GM04503 (cell line): ENCODE measurements around the gene CYBRD1.
"Not testable (repeated sequence)": the region's sequence is repeated elsewhere in the genome, so short reads cannot be mapped to it uniquely, and the experiment has no call there.

ENCODE experiments used
- DNase-seq: peaks from one replicate; pipeline ENCODE4 v3.0.0-alpha.2; 2012; ENCODE audit warnings: low read depth

CYBRD1 gene

GRCh38 chr2:171515672-171516298 is 6.5 kb upstream of the CYBRD1 start:
- DNase-seq, result no peak

- no peak for DNase-seq
Measured at GRCh38 chr2:171516793-171517192, 5.5 kb upstream of the CYBRD1 start.

GRCh38 chr2:171520471-171520870 is 1.8 kb upstream of the CYBRD1 start:
- no peak for DNase-seq

GRCh38 chr2:171521361-171522051 is 768 bp upstream of the CYBRD1 start:
- DNase-seq, result no peak

- DNase-seq, result no peak
Measured at GRCh38 chr2:171522788-171523087, 464 bp downstream of the CYBRD1 start.

- DNase-seq, result no peak
Measured at GRCh38 chr2:171523088-171524017, 1.1 kb downstream of the CYBRD1 start.

GRCh38 chr2:171524018-171524401 is 1.7 kb downstream of the CYBRD1 start:
- DNase-seq, result no peak

GRCh38 chr2:171529914-171530313 is 7.6 kb downstream of the CYBRD1 start:
- DNase-seq, result no peak

GRCh38 chr2:171530378-171530777 is 8.1 kb downstream of the CYBRD1 start:
- no peak for DNase-seq

GRCh38 chr2:171530859-171531258 is 8.6 kb downstream of the CYBRD1 start:
- DNase-seq, result not testable (repeated sequence)

GRCh38 chr2:171531291-171531690 is 9.0 kb downstream of the CYBRD1 start:
- DNase-seq, result no peak

- no peak for DNase-seq
Measured at GRCh38 chr2:171531836-171532450, 9.7 kb downstream of the CYBRD1 start.

GRCh38 chr2:171533331-171533730 is 11.1 kb downstream of the CYBRD1 start:
- no peak for DNase-seq

GRCh38 chr2:171535528-171535927 is 13.3 kb downstream of the CYBRD1 start:
- DNase-seq, result not testable (repeated sequence)

- DNase-seq, result no peak
Measured at GRCh38 chr2:171540437-171540836, 18.2 kb downstream of the CYBRD1 start.

- DNase-seq, result no peak
Measured at GRCh38 chr2:171541202-171541887, 19.1 kb downstream of the CYBRD1 start.

GRCh38 chr2:171545086-171545485 is 22.8 kb downstream of the CYBRD1 start:
- DNase-seq, result no peak

- DNase-seq, result no peak
Measured at GRCh38 chr2:171547256-171547655, 25.0 kb downstream of the CYBRD1 start.

GRCh38 chr2:171547720-171548119 is 25.4 kb downstream of the CYBRD1 start:
- no peak for DNase-seq

- DNase-seq, result no peak
Measured at GRCh38 chr2:171550613-171551012, 28.3 kb downstream of the CYBRD1 start.

GRCh38 chr2:171551836-171552235 is 29.6 kb downstream of the CYBRD1 start:
- DNase-seq, result no peak

- DNase-seq, result no peak
Measured at GRCh38 chr2:171553236-171553635, 31.0 kb downstream of the CYBRD1 start.
